ENCODE results near the gene CMTM3.
"Not testable (repeated sequence)": the region's sequence is repeated elsewhere in the genome, so short reads cannot be mapped to it uniquely, and the experiment has no call there.

The CMTM3 gene

DNA sequence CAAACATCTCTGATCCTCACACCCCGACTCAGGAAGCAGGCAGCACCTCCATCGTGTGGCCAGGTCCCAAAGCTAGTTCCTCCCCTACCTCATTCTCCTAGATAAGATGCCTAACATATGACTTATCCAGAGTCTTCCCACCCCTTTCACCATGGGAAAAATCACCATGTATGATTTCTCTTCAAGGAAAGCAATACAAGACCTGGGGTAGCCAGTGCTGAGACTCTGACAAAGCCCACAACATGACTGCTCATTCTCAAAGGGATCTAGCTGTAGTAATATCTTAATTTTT lies 46.9 kb downstream of the CMTM3 start:
- TF ChIP-seq ZNF274 (IDR thresholded peaks at IDR 0.05; ENCODE audit: low read depth, low read length), result no peak
- H3K4me3 ChIP-seq (ENCODE audit: low read length), result no peak overlapping the region

DNA sequence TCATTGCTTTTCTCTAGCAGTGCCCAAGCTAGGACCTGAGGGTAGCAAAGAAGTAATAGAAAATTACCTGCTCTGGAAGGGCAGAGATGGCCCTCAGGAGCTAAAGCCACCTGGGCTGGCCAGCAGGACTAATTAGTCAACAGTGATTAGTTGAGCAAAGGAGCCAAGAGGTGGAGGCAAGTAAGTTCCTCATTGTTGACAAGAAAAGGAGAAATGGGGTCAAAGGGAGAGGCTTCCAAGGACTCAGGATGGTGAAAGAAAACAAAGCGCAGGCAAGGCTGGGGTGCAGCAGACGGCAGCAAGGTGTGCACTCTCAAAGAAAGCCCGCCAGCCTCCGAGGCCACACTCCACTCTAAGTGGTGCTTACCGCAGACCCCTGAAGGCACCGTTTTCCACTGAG lies 47.5 kb downstream of the CMTM3 start:
- no peak overlapping the region for H3K4me3 ChIP-seq (ENCODE audit: low read length)
- no peak for TF ChIP-seq ZNF274 (IDR thresholded peaks at IDR 0.05; ENCODE audit: low read depth, low read length)

DNA sequence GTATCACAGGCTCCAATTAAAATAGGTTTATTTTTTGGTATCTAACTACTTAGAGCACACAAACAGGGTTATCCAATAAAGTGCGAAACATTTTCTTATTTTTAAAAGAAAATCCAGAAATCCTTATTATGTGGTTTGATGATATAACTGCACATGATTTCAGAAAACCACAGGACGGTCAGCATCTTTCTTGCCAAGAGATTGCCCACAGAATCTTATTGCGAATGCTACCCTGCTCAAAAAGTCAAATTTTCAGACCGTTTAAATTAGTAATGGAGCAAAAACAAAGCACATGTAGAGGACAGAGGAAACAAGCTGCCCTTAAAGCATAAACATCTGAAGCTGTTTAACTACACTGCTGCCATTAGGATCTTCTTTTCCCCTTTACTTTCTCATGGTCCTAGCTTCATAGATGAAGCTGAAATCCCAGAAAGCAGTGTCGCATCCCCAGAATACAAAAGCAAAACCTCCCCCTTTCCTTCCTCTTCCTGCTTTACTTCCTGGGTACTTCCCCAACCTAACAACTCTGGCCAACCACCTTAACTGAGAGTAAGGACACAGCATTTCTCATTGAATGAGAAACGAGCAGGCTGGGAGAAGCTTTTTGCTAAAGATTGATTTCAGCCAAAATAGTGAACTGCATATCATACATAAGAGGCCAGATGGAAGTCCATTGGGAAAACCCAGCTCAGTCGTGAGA lies 48.3 kb downstream of the CMTM3 start:
- H3K4me3 ChIP-seq (ENCODE audit: low read length), result no peak overlapping the region
- TF ChIP-seq ZNF274 (IDR thresholded peaks at IDR 0.05; ENCODE audit: low read depth, low read length), result no peak

DNA sequence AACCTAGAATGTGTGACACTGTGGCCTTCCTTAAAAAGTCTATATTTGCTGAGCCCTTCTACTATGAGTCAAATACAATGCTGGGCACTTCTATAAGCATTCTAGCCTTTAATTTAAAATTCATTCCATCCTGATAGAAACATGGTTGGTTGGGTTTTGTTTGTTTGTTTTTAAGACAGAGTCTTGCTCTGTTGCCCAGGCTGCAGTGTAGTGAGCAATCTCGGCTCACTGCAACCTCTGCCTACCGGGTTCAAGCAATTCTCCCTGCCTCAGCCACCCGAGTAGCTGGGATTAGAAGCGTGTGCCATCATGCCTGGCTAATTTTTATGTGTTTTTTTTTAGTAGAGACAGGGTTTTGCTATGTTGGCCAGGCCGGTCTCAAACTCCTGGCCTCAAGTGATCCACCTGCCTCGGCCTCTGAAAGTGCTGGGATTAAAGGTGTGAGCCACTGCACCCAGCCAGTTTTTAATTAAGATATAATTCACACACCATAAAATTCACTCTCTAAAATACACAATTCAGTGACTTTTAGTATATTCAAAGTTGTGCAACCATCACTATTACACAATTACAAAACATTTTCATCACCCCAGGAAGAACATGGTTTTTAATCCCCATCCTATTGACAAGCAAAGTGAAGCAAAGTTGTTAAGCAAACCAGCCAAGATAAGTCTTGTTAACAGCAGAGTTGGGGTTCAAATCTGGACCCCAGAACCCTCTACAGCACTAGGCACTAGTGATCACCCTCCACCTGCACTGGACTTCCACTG lies 49.3 kb downstream of the CMTM3 start:
- TF ChIP-seq ZNF274 (IDR thresholded peaks at IDR 0.05; ENCODE audit: low read depth, low read length), result no peak
- H3K4me3 ChIP-seq (ENCODE audit: low read length), result no peak overlapping the region

DNA sequence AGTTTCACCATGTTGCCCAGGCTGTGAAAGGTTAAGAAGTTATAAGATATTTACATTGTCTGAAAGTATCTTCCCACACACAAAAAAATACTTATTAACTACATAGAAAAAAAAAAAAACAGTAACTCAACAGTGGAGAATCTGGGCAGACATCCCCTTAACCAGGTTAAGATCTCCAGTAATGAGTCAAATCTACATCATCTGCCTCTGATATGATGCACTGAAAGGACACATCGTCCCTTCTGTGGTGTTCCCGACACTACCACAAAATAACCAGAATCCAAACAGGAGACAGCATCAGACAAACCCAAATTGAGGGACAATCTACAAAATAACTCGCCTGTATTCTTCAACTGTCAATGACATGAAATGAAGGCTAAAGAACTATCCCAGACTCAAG lies 52.0 kb downstream of the CMTM3 start:
- no peak for TF ChIP-seq ZNF274 (IDR thresholded peaks at IDR 0.05; ENCODE audit: low read depth, low read length)
- H3K4me3 ChIP-seq (ENCODE audit: low read length), result no peak overlapping the region

DNA sequence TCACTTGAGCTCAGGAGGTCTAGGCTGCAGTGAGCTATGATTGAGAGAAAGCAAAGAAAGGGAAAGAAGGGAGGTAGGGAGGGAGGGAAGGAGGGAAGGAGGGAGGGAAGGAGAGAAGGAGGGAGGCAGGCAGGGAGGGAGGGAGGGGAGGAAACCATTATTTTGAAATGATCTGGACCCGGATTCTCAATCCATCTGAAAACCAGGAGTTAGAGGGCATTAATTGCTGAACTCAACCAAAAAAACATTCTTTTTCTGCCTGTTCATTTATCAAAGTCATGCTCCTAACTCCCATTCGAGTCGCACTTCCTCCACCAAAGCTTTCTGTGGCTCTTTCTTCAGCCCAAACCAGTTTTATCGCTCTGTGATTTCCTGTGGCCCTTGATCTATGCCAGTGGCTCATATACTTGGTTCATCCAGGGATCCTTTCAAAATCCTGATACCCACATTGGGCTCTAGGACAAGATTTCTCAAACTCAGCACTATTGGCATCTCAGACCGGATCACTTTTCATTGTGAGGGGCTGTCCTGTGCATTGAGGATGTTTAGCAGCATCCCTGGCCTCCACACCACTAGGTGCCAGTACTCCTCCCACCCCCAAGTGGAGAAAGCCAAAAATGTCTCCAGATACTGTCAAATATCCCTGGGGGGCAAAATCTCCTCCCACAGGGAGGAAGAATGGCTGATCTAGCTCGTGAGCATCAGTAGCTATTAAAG lies 53.8 kb downstream of the CMTM3 start:
- H3K4me3 ChIP-seq (ENCODE audit: low read length), result no peak overlapping the region
- TF ChIP-seq ZNF274 (IDR thresholded peaks at IDR 0.05; ENCODE audit: low read depth, low read length), result no peak

DNA sequence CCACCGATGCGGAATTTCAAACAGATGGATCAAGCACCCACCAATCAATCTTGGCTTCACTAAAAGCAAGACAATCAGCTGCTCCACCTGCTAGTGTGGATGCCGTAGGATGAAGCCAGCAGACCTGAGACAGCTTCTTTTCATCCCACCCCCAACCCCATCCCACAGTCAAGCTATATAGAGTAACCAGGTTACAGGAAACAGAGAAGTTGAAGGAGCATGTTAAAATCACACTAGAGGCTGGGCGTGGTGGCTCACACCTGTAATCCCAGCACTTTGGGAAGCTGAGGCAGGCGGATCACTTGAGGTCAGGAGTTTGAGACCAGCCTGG lies 54.3 kb downstream of the CMTM3 start:
- TF ChIP-seq ZNF274 (IDR thresholded peaks at IDR 0.05; ENCODE audit: low read depth, low read length), result no peak
- H3K4me3 ChIP-seq (ENCODE audit: low read length), result no peak overlapping the region

DNA sequence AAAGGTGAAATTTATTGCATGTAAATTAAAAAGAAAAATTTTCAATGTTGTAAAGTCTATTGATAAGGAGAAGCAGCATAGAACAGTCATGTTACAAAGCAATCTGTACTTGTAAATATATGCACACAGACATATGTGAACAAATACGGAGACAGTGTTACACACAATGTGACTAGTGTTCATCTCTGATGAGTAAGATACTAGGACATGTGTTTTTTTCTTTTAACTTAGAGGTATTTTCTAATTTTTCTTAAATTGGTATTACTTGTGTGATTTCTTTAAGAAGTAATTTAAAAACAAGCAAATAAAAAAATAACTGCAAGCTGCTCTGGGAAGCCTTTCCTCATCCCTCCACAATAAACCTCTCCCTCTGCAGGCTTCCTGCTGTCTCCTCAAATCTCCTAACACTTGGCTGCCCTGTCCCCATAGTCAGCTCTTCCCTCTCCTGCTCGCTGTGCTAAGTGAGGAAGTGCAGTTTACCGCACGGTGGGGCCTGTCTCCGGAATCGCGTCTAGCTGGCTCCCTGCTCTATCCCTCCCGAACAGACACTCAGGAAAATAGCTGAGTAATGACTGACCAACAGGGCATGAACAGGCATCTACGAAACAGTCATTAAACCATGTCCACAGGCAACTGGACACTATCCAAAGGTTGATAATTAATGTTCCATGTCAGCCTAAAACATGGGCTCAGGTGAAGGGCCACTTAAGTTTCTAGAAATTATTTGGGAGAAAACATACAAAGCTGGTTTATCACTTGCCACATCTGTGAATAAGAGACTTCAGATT lies 56.1 kb downstream of the CMTM3 start:
- TF ChIP-seq ZNF274 (IDR thresholded peaks at IDR 0.05; ENCODE audit: low read depth, low read length), result no peak
- H3K4me3 ChIP-seq (ENCODE audit: low read length), result no peak overlapping the region

DNA sequence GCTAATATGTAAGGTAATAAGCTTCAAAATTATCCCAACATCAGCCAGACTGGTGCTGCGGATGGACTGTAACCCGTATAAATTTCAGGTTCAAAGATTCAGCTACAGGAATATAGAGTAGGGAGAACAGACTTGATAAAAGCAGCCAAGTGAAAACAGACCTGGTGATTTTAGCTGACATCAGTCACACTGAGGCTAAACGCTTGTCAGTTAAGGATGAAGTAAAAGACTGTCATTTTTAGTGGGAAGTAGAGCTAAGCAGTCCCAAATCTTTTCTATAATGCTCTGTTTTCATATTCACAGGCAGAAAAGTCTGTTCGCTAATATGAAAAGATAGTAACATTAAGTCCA lies 56.7 kb downstream of the CMTM3 start:
- no peak for TF ChIP-seq ZNF274 (IDR thresholded peaks at IDR 0.05; ENCODE audit: low read depth, low read length)

DNA sequence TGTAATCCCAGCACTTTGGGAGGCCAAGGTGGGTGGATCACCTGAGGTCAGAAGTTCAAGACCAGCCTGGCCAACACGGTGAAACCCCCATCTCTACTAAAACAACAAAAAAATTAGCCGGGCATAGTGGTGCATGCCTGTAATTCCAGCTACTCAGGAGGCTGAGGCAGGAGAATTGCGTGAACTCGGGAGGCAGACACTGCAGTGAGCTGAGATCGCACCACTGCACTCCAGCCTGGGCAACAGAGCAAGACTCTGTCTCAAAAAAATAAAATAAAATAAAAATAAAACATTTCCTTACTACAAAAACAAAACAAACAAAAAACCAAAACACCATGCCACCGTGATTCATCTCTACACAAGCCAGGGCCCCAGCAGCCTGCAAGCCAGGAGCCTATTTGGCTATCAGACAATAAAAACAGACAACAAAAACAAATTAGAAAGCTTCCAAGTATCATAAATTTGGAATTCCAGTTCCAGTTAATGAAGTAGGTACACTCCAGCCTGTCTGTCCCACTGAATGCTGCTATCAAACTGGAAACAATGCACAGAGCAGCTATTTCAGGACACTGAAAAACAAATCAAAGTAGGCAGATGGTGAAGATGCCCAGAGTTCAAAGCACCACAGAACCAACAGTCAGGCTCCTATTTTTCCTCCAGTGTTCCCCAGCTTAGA lies 57.3 kb downstream of the CMTM3 start:
- not testable (repeated sequence) for H3K4me3 ChIP-seq (ENCODE audit: low read length)

More for the DNA sequence above, 56.7 kb downstream of the CMTM3 start:
- no peak overlapping the region for H3K4me3 ChIP-seq (ENCODE audit: low read length)

DNA sequence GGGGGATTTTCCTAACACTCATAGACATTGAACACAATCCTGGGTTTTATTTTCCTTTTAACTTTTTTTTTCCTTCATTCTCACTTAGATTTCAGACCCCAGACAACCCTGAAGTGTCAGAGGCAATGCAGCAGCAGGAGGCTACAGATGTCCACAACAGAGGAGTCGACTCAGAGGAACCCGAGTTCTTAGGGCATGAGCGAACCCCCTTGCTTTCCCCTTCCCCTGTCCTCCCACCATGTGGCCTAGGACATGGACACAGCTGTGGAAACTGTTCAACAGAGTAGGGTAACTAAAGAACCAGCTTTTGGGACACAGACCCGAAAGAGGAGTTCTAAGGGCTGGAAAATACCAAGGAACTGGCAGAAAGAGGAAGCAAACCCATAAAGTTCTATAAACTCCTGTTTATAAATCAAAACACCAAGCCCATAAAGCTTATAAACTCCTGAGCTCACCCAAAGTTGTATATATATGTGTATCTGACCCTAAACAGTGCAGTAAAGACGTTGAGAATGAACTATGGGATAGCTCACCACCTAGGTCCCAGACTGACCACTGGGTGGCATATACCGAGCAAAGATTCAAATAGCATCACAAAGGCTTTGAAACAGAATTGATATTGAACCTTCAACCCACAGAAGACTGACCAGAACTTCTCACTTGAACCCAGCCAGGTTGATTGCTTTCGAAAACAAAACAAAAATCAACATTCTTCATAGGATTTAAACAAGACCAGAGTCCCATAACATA lies 58.1 kb downstream of the CMTM3 start:
- no peak for TF ChIP-seq ZNF274 (IDR thresholded peaks at IDR 0.05; ENCODE audit: low read depth, low read length)
- no peak overlapping the region for H3K4me3 ChIP-seq (ENCODE audit: low read length)

Data from GM08714 (cell line).